Type B pancreatic cell (in vitro differentiated cells): ENCODE measurements around the gene TSPAN17. TPM values are rescaled to one million over a fixed set of nuclear protein-coding genes. Genes with fewer than 3 reads are reported as not detected.

Experiments
- DNase-seq: peaks from one replicate; pipeline ENCODE4 v3.0.0; 2021; ENCODE audit warnings: mixed read lengths; ENCODE audit not compliant: unreplicated experiment; ENCODE audit errors: extremely low spot score
- H3K27ac Mint-ChIP-seq: 2 replicates; pipeline ENCODE4 v1.8.0; 2021; ENCODE audit warnings: mild to moderate bottlenecking, mixed read lengths
- H3K27me3 Mint-ChIP-seq: 2 replicates; pipeline ENCODE4 v1.8.0; 2021; ENCODE audit warnings: mixed read lengths
- H3K36me3 Mint-ChIP-seq: 2 replicates; pipeline ENCODE4 v1.8.0; 2021; ENCODE audit warnings: mixed read lengths
- H3K4me1 Mint-ChIP-seq: one replicate; pipeline ENCODE4 v1.8.0; 2021; ENCODE audit warnings: mixed read lengths; ENCODE audit not compliant: unreplicated experiment
- H3K4me3 Mint-ChIP-seq: 2 replicates; pipeline ENCODE4 v1.8.0; 2021; ENCODE audit warnings: mild to moderate bottlenecking, mixed read lengths
- H3K9me3 Mint-ChIP-seq: 2 replicates; pipeline ENCODE4 v1.8.0; 2021; ENCODE audit warnings: mixed read lengths
- CTCF ChIP-seq: fragments of 200-600 bp; sonication (generic); conservative IDR thresholded peaks from 2 replicates; pipeline ENCODE4 v1.5.0; 2021; ENCODE audit warnings: antibody characterized with exemption, mild to moderate bottlenecking
- total RNA-seq: library from RNA; stranded (reverse); gene quantifications from 2 replicates; pipeline ENCODE4 v1.2.1, GENCODE V29; 2021; ENCODE audit warnings: low replicate concordance

Gene TSPAN17
- total RNA-seq, 1 donor from 2014 or later, result 45.9 TPM

- Mint-ChIP-seq H3K4me1 (peaks cover 5% of the 10 kb centered on the region), H3K4me3 (no peak overlapping the region), H3K27me3 (peaks cover 34% of the 10 kb centered on the region), H3K27ac (no peak overlapping the region), H3K36me3 (no peaks in the 10 kb centered on the region), H3K9me3 (no peaks in the 10 kb centered on the region)
- DNase-seq, result no peak
- TF ChIP-seq CTCF, result no peak
These were observed 32.3 kb downstream of the TSPAN17 start for GRCh38 chr5:176679365-176680225.

GRCh38 chr5:176680226-176680563, 32.9 kb downstream of the TSPAN17 start:
- TF ChIP-seq CTCF, result no peak
- Mint-ChIP-seq H3K4me1 (peaks cover 5% of the 10 kb centered on the region), H3K9me3 (peaks cover 4% of the 10 kb centered on the region), H3K27ac (no peak overlapping the region), H3K36me3 (no peaks in the 10 kb centered on the region), H3K27me3 (peaks cover 37% of the 10 kb centered on the region), H3K4me3 (no peak overlapping the region)
- no peak for DNase-seq

- Mint-ChIP-seq H3K4me1 (no peaks in the 10 kb centered on the region), H3K27ac (no peak overlapping the region), H3K4me3 (no peak overlapping the region), H3K9me3 (peaks cover 5% of the 10 kb centered on the region), H3K27me3 (peaks cover 41% of the 10 kb centered on the region), H3K36me3 (no peaks in the 10 kb centered on the region)
- no peak for DNase-seq
- TF ChIP-seq CTCF, result no peak
These were observed 34.8 kb downstream of the TSPAN17 start for GRCh38 chr5:176682016-176682531.

GRCh38 chr5:176685010-176685409, 37.7 kb downstream of the TSPAN17 start:
- Mint-ChIP-seq H3K27me3 (peaks cover 35% of the 10 kb centered on the region), H3K4me1 (no peaks in the 10 kb centered on the region), H3K9me3 (peaks cover 5% of the 10 kb centered on the region), H3K27ac (no peak overlapping the region), H3K36me3 (no peaks in the 10 kb centered on the region), H3K4me3 (no peak overlapping the region)
- DNase-seq, result no peak
- no peak for TF ChIP-seq CTCF

- Mint-ChIP-seq H3K4me1 (peaks cover 2% of the 10 kb centered on the region), H3K36me3 (no peaks in the 10 kb centered on the region), H3K4me3 (no peak overlapping the region), H3K9me3 (peaks cover 5% of the 10 kb centered on the region), H3K27me3 (peaks cover 27% of the 10 kb centered on the region), H3K27ac (no peak overlapping the region)
- DNase-seq, result no peak
- no peak for TF ChIP-seq CTCF
These were observed 40.0 kb downstream of the TSPAN17 start for GRCh38 chr5:176687247-176687646.
